ENCODE data around the gene C2CD4A. TPM values are rescaled to one million over a fixed set of nuclear protein-coding genes. Genes with fewer than 3 reads are reported as not detected.

The C2CD4A gene
- total RNA-seq, 6 experiments from 2014 or later = not detected

DNA sequence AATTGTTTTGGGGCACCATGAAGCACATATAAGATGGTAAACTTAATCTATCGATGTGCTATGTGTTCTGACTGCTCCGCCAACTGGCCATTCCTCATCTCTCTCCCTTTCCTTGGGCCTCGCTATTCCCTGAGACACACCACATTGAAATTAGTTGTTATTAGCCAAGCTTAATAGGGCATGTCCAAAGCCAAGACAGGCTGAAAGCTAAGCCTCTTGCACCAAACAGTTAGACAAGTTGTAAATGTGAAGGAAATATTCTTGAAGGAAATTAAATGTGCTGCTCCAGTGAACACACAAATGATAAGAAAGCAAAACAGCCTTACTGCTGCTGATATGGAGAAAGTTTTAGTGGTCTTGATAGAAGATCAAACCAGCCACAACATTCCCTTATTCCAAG lies 39.3 kb downstream of the C2CD4A start:
- Mint-ChIP-seq H3K9me3 (no peaks in the 10 kb centered on the region), H3K4me3 (no peak overlapping the region), H3K27ac (no peak overlapping the region), H3K4me1 (ENCODE audit: low read depth) (peaks cover 17% of the 10 kb centered on the region), H3K36me3 (ENCODE audit: low read depth) (no peaks in the 10 kb centered on the region), H3K27me3 (ENCODE audit: insufficient read depth) (peaks cover 3% of the 10 kb centered on the region; the same call in 1 of the 2 replicates)
- DNase-seq = no peak
- no peak for TF ChIP-seq CTCF (IDR thresholded peaks at IDR 0.05)

- no peak for TF ChIP-seq CTCF (IDR thresholded peaks at IDR 0.05)
- DNase-seq = no peak
- H3K27ac Mint-ChIP-seq = no peak overlapping the region
- H3K4me3 Mint-ChIP-seq = no peak overlapping the region
- no peaks in the 10 kb centered on the region for H3K36me3 Mint-ChIP-seq (ENCODE audit: low read depth)
- H3K9me3 Mint-ChIP-seq = no peaks in the 10 kb centered on the region
- H3K4me1 Mint-ChIP-seq (ENCODE audit: low read depth) = peaks cover 29% of the 10 kb centered on the region
- H3K27me3 Mint-ChIP-seq (ENCODE audit: insufficient read depth) = peaks cover 3% of the 10 kb centered on the region; the same call in 1 of the 2 replicates
These were observed 40.9 kb downstream of the C2CD4A start for GRCh38 chr15:62107571-62108121.

GRCh38 chr15:62108411-62108810 lies 41.6 kb downstream of the C2CD4A start:
- H3K9me3 Mint-ChIP-seq = no peaks in the 10 kb centered on the region

GRCh38 chr15:62109437-62109836 lies 42.7 kb downstream of the C2CD4A start:
- Mint-ChIP-seq H3K4me3 (no peak overlapping the region), H3K27ac (no peak overlapping the region), H3K36me3 (ENCODE audit: low read depth) (no peaks in the 10 kb centered on the region), H3K27me3 (ENCODE audit: insufficient read depth) (no peaks in the 10 kb centered on the region), H3K9me3 (no peaks in the 10 kb centered on the region), H3K4me1 (ENCODE audit: low read depth) (peaks cover 40% of the 10 kb centered on the region)
- no peak for DNase-seq
- TF ChIP-seq CTCF (IDR thresholded peaks at IDR 0.05) = no peak

More at GRCh38 chr15:62108411-62108810, 41.6 kb downstream of the C2CD4A start:
- H3K27ac Mint-ChIP-seq = no peak overlapping the region
- TF ChIP-seq CTCF (IDR thresholded peaks at IDR 0.05) = no peak
- H3K27me3 Mint-ChIP-seq (ENCODE audit: insufficient read depth) = peaks cover 3% of the 10 kb centered on the region; the same call in 1 of the 2 replicates
- H3K36me3 Mint-ChIP-seq (ENCODE audit: low read depth) = no peaks in the 10 kb centered on the region
- no peak for DNase-seq
- H3K4me3 Mint-ChIP-seq = no peak overlapping the region
- peaks cover 37% of the 10 kb centered on the region for H3K4me1 Mint-ChIP-seq (ENCODE audit: low read depth)

- H3K36me3 Mint-ChIP-seq (ENCODE audit: low read depth) = no peaks in the 10 kb centered on the region
- TF ChIP-seq CTCF (IDR thresholded peaks at IDR 0.05) = no peak
- no peaks in the 10 kb centered on the region for H3K27me3 Mint-ChIP-seq (ENCODE audit: insufficient read depth)
- H3K27ac Mint-ChIP-seq = peak overlapping the region; percentile 80
- no peaks in the 10 kb centered on the region for H3K9me3 Mint-ChIP-seq
- DNase-seq = peak; percentile 68
- H3K4me1 Mint-ChIP-seq (ENCODE audit: low read depth) = peaks cover 40% of the 10 kb centered on the region
- H3K4me3 Mint-ChIP-seq = no peak overlapping the region
These were observed 43.4 kb downstream of the C2CD4A start for GRCh38 chr15:62109982-62110851.
